ENCODE results near the gene LLGL2. TPM values are rescaled to one million over a fixed set of nuclear protein-coding genes. Genes with fewer than 3 reads are reported as not detected.

The LLGL2 gene
- polyA plus RNA-seq, 1 donor (not counting 4 experiments of a cell fraction or from before 2014, with no cell fraction given) = 13.8 TPM

DNA sequence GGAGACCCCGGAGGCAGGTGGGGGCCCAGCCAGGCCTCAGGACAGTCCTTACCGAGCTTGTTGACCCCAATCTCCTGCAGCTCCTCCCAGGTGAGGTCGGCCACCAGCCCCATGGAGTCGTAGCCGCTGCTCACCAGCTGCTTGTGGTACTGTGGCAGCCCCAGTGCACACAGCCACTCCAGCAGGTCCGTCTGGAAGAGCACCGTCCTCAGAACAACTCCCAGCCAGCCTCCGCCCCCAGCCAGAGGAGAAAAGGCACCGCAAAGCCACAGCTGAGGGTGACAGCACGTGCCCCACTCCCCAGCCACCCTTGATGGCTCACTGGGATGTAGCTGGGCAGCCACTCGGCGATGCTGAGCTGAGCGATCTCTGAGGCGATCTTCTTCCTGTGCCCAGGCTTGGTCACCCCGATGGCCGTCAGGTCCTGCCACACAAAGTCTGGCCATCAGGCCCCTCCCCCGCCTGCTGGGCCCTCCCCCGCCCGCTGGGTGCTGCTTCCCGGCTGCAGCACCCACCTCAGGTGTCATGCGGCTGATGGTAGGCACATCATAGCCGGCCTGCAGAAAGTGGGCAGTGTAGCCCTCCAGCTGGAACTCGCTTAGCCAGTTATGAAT lies 22.1 kb upstream of the LLGL2 start:
- Histone ChIP-seq H3K9ac (ENCODE audit: control insufficient read depth, extremely low read depth, insufficient read depth, low read length) (no peak overlapping the region), H3K36me3 (ENCODE audit: control insufficient read depth in 2 of 2, extremely low read depth in 1 of 2, insufficient read depth in 2 of 2, low read length in 2 of 2) (peaks cover 11 to 19% of the 10 kb centered on the region in 2 experiments), H3K79me2 (ENCODE audit: control insufficient read depth, insufficient read depth, low read length) (no peaks in the 10 kb centered on the region), H3K27me3 (ENCODE audit: control insufficient read depth, extremely low read depth, insufficient read depth, low read length) (no peaks in the 10 kb centered on the region), H3K4me2 (ENCODE audit: control insufficient read depth, extremely low read depth, insufficient read depth, low read depth, low read length) (no peak overlapping the region), H3K9me3 (ENCODE audit: control insufficient read depth, low read depth, low read length) (no peaks in the 10 kb centered on the region), H3K4me1 (ENCODE audit: control insufficient read depth, extremely low read depth, insufficient read depth, low read length) (no peaks in the 10 kb centered on the region), H2AFZ (ENCODE audit: control insufficient read depth, low read length) (no peak overlapping the region), H4K20me1 (ENCODE audit: control insufficient read depth, extremely low read depth, insufficient read depth, low read length) (no peaks in the 10 kb centered on the region), H3K27ac (ENCODE audit: control insufficient read depth, insufficient read depth, low read length) (no peak overlapping the region), H3K9me1 (ENCODE audit: control insufficient read depth, extremely low read depth, insufficient read depth, low read length) (no peaks in the 10 kb centered on the region), H3K4me3 (ENCODE audit: control insufficient read depth in 2 of 3, extremely low read depth in 1 of 3, insufficient read depth in 2 of 3, low read depth in 1 of 3, low read length in 3 of 3) (no peak overlapping the region)
- dilution Hi-C loops (cut with MboI; ENCODE audit: extremely low pct_ligation_motif_present, low sequenced_read_pairs) = no loop called here
- DNase-seq (ENCODE audit: low read depth, low spot score) (no peak), FAIRE-seq (no peak)
- no peak for TF ChIP-seq EZH2 (IDR thresholded peaks at IDR 0.05; ENCODE audit: low read length)
- TF ChIP-seq, protein P1, sequence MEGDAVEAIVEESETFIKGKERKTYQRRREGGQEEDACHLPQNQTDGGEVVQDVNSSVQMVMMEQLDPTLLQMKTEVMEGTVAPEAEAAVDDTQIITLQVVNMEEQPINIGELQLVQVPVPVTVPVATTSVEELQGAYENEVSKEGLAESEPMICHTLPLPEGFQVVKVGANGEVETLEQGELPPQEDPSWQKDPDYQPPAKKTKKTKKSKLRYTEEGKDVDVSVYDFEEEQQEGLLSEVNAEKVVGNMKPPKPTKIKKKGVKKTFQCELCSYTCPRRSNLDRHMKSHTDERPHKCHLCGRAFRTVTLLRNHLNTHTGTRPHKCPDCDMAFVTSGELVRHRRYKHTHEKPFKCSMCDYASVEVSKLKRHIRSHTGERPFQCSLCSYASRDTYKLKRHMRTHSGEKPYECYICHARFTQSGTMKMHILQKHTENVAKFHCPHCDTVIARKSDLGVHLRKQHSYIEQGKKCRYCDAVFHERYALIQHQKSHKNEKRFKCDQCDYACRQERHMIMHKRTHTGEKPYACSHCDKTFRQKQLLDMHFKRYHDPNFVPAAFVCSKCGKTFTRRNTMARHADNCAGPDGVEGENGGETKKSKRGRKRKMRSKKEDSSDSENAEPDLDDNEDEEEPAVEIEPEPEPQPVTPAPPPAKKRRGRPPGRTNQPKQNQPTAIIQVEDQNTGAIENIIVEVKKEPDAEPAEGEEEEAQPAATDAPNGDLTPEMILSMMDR (optimal IDR thresholded peaks at IDR 0.05 in 1 of 3, IDR thresholded peaks at IDR 0.05 in 1 of 3, conservative IDR thresholded peaks at IDR 0.05 in 1 of 3; ENCODE audit: extremely low read depth in 1 of 3, insufficient read depth in 2 of 3, low read length in 3 of 3) = no peak

DNA sequence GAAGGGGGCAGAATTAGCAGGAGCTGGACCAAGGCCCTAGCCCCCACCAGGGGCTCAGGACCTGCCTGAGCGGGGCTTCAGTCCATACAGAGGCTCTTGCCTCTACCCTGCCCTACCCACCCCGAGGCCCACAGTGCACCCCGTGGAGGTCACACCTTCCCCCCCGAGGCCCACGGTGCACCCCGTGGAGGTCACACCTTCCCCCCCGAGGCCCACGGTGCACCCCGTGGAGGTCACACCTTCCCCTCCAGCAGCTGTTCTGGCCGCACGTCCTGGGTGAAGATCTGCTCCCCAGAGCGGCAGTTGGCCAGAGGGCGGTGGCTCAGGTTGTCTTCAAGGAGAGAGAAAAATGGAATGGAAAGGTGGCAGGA lies 21.5 kb upstream of the LLGL2 start:
- no peak for TF ChIP-seq EZH2 (IDR thresholded peaks at IDR 0.05; ENCODE audit: low read length)
- TF ChIP-seq, protein P1 (optimal IDR thresholded peaks at IDR 0.05 in 1 of 3, IDR thresholded peaks at IDR 0.05 in 1 of 3, conservative IDR thresholded peaks at IDR 0.05 in 1 of 3; ENCODE audit: extremely low read depth in 1 of 3, insufficient read depth in 2 of 3, low read length in 3 of 3) = no peak
- peaks cover 15 to 17% of the 10 kb centered on the region in 2 experiments for H3K36me3 ChIP-seq (ENCODE audit: control insufficient read depth in 2 of 2, extremely low read depth in 1 of 2, insufficient read depth in 2 of 2, low read length in 2 of 2)
- no peak for FAIRE-seq
- no peak overlapping the region for H2AFZ ChIP-seq (ENCODE audit: control insufficient read depth, low read length)
- no peaks in the 10 kb centered on the region for H3K9me3 ChIP-seq (ENCODE audit: control insufficient read depth, low read depth, low read length)
- H3K4me1 ChIP-seq (ENCODE audit: control insufficient read depth, extremely low read depth, insufficient read depth, low read length) = peaks cover 3% of the 10 kb centered on the region
- H3K4me3 ChIP-seq (ENCODE audit: control insufficient read depth in 2 of 3, extremely low read depth in 1 of 3, insufficient read depth in 2 of 3, low read depth in 1 of 3, low read length in 3 of 3) = no peak overlapping the region
- H3K4me2 ChIP-seq (ENCODE audit: control insufficient read depth, extremely low read depth, insufficient read depth, low read depth, low read length) = no peak overlapping the region
- H3K9me1 ChIP-seq (ENCODE audit: control insufficient read depth, extremely low read depth, insufficient read depth, low read length) = no peaks in the 10 kb centered on the region
- no peak for DNase-seq (ENCODE audit: low read depth, low spot score)
- no peaks in the 10 kb centered on the region for H3K27me3 ChIP-seq (ENCODE audit: control insufficient read depth, extremely low read depth, insufficient read depth, low read length)
- no peak overlapping the region for H3K9ac ChIP-seq (ENCODE audit: control insufficient read depth, extremely low read depth, insufficient read depth, low read length)
- no peaks in the 10 kb centered on the region for H4K20me1 ChIP-seq (ENCODE audit: control insufficient read depth, extremely low read depth, insufficient read depth, low read length)
- no peaks in the 10 kb centered on the region for H3K79me2 ChIP-seq (ENCODE audit: control insufficient read depth, insufficient read depth, low read length)
- H3K27ac ChIP-seq (ENCODE audit: control insufficient read depth, insufficient read depth, low read length) = no peak overlapping the region
- dilution Hi-C loops (cut with MboI; ENCODE audit: extremely low pct_ligation_motif_present, low sequenced_read_pairs) = no loop called here

Data from keratinocyte (primary cell).